OCI-LY7 (cell line): ENCODE measurements around the gene TNIK.

ENCODE experiments used
- CTCF ChIP-seq: fragments of 200-600 bp; sonication (generic); conservative IDR thresholded peaks from 2 replicates; pipeline ENCODE4 v1.5.1; 2014; ENCODE audit warnings: mild to moderate bottlenecking, antibody characterized with exemption, low read length, moderate library complexity, mixed read lengths
- EZH2phosphoT487 ChIP-seq: fragments of 200-600 bp; sonication (generic); IDR thresholded peaks from 2 replicates; pipeline ENCODE4 v1.6.1; 2018; ENCODE audit warnings: low read depth, borderline replicate concordance, mild to moderate bottlenecking, mixed run types, antibody characterized with exemption, low read length, moderate library complexity, mixed read lengths

- TF ChIP-seq CTCF (no peak), EZH2phosphoT487 (no peak)
Observed at GRCh38 chr3:171264758-171265157, 195.4 kb downstream of the TNIK start.
